ENCODE measurements around the gene ARHGEF40.

Gene ARHGEF40

GRCh38 chr14:21041676-21042433, 28.2 kb upstream of the ARHGEF40 start, which contains the start of gene RNASE7:
Gene RNASE7 (plus strand): TSS chr14:21042362. CDS start chr14:21042993, 631 bp downstream.
- Histone ChIP-seq H3K9me3 (ENCODE audit: insufficient read depth, low read length, severe bottlenecking) (no peaks in the 10 kb centered on the region), H3K9ac (ENCODE audit: low read depth, low read length) (no peak within 1 kb of the TSS), H3K4me1 (ENCODE audit: insufficient read depth, low read length) (0 out of 2 replicates have a peak, but pooled peaks cover 6% of the 10 kb centered on the region), H2AFZ (ENCODE audit: low read depth, low read length) (no peak within 1 kb of the TSS), H3K4me3 (ENCODE audit: low read depth in 1 of 2, low read length in 2 of 2) (no peak within 1 kb of the TSS), H3K4me2 (ENCODE audit: insufficient read depth, low read length) (no peak within 1 kb of the TSS), H3K27me3 (ENCODE audit: insufficient read depth, low read length, poor library complexity) (peaks cover 13% of the 10 kb centered on the region), H3K36me3 (ENCODE audit: insufficient read depth, low read length) (no peaks in the 10 kb centered on the region), H3K79me2 (ENCODE audit: insufficient read depth, low read length) (no peaks in the 10 kb centered on the region), H4K20me1 (ENCODE audit: insufficient read depth, low read length) (no peaks in the 10 kb centered on the region), H3K27ac (ENCODE audit: low read length) (no peak within 1 kb of the TSS)
- DNase-seq (no peak), ATAC-seq (ENCODE audit: insufficient read depth, low read depth) (no peak)
- TF ChIP-seq, protein P1, sequence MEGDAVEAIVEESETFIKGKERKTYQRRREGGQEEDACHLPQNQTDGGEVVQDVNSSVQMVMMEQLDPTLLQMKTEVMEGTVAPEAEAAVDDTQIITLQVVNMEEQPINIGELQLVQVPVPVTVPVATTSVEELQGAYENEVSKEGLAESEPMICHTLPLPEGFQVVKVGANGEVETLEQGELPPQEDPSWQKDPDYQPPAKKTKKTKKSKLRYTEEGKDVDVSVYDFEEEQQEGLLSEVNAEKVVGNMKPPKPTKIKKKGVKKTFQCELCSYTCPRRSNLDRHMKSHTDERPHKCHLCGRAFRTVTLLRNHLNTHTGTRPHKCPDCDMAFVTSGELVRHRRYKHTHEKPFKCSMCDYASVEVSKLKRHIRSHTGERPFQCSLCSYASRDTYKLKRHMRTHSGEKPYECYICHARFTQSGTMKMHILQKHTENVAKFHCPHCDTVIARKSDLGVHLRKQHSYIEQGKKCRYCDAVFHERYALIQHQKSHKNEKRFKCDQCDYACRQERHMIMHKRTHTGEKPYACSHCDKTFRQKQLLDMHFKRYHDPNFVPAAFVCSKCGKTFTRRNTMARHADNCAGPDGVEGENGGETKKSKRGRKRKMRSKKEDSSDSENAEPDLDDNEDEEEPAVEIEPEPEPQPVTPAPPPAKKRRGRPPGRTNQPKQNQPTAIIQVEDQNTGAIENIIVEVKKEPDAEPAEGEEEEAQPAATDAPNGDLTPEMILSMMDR (IDR thresholded peaks at IDR 0.05; ENCODE audit: borderline replicate concordance, extremely low read depth, low read length, poor library complexity, severe bottlenecking) = no peak
- TF ChIP-seq EZH2 (IDR thresholded peaks at IDR 0.05; ENCODE audit: borderline replicate concordance, low read depth, low read length, severe bottlenecking) = no peak

GRCh38 chr14:21042918-21043317, 27.2 kb upstream of the ARHGEF40 start:
- TF ChIP-seq, protein P1 (IDR thresholded peaks at IDR 0.05; ENCODE audit: borderline replicate concordance, extremely low read depth, low read length, poor library complexity, severe bottlenecking) = no peak
- TF ChIP-seq EZH2 (IDR thresholded peaks at IDR 0.05; ENCODE audit: borderline replicate concordance, low read depth, low read length, severe bottlenecking) = no peak
- 0 out of 2 replicates have a peak, but pooled peaks cover 6% of the 10 kb centered on the region for H3K4me1 ChIP-seq (ENCODE audit: insufficient read depth, low read length)
- H3K27me3 ChIP-seq (ENCODE audit: insufficient read depth, low read length, poor library complexity) = peaks cover 19% of the 10 kb centered on the region
- no peak for DNase-seq
- no peaks in the 10 kb centered on the region for H4K20me1 ChIP-seq (ENCODE audit: insufficient read depth, low read length)
- no peaks in the 10 kb centered on the region for H3K36me3 ChIP-seq (ENCODE audit: insufficient read depth, low read length)
- H3K9ac ChIP-seq (ENCODE audit: low read depth, low read length) = no peak overlapping the region
- no peak overlapping the region for H3K4me2 ChIP-seq (ENCODE audit: insufficient read depth, low read length)
- no peak overlapping the region for H3K27ac ChIP-seq (ENCODE audit: low read length)
- H3K9me3 ChIP-seq (ENCODE audit: insufficient read depth, low read length, severe bottlenecking) = no peaks in the 10 kb centered on the region
- H3K79me2 ChIP-seq (ENCODE audit: insufficient read depth, low read length) = no peaks in the 10 kb centered on the region
- H2AFZ ChIP-seq (ENCODE audit: low read depth, low read length) = no peak overlapping the region
- ATAC-seq (ENCODE audit: insufficient read depth, low read depth) = no peak
- H3K4me3 ChIP-seq (ENCODE audit: low read depth in 1 of 2, low read length in 2 of 2) = no peak overlapping the region

GRCh38 chr14:21043387-21043973, 26.6 kb upstream of the ARHGEF40 start:
- Histone ChIP-seq H3K9me3 (ENCODE audit: insufficient read depth, low read length, severe bottlenecking) (no peaks in the 10 kb centered on the region), H3K27me3 (ENCODE audit: insufficient read depth, low read length, poor library complexity) (peaks cover 21% of the 10 kb centered on the region), H2AFZ (ENCODE audit: low read depth, low read length) (no peak overlapping the region), H3K36me3 (ENCODE audit: insufficient read depth, low read length) (no peaks in the 10 kb centered on the region), H3K27ac (ENCODE audit: low read length) (no peak overlapping the region), H3K4me2 (ENCODE audit: insufficient read depth, low read length) (no peak overlapping the region), H3K9ac (ENCODE audit: low read depth, low read length) (no peak overlapping the region), H4K20me1 (ENCODE audit: insufficient read depth, low read length) (no peaks in the 10 kb centered on the region), H3K79me2 (ENCODE audit: insufficient read depth, low read length) (no peaks in the 10 kb centered on the region), H3K4me3 (ENCODE audit: low read depth in 1 of 2, low read length in 2 of 2) (no peak overlapping the region), H3K4me1 (ENCODE audit: insufficient read depth, low read length) (0 out of 2 replicates have a peak, but pooled peaks cover 6% of the 10 kb centered on the region)
- ATAC-seq (ENCODE audit: insufficient read depth, low read depth) = no peak
- no peak for TF ChIP-seq EZH2 (IDR thresholded peaks at IDR 0.05; ENCODE audit: borderline replicate concordance, low read depth, low read length, severe bottlenecking)
- TF ChIP-seq, protein P1 (IDR thresholded peaks at IDR 0.05; ENCODE audit: borderline replicate concordance, extremely low read depth, low read length, poor library complexity, severe bottlenecking) = no peak
- no peak for DNase-seq
